Progenitor cell of endocrine pancreas (in vitro differentiated cells): ENCODE measurements around the gene STK4. TPM values are rescaled to one million over a fixed set of nuclear protein-coding genes. Genes with fewer than 3 reads are reported as not detected.

Experiments used
- DNase-seq: peaks from one replicate; pipeline ENCODE4 v3.0.0; 2021; ENCODE audit warnings: low spot score; ENCODE audit not compliant: unreplicated experiment
- H3K27ac Mint-ChIP-seq: 2 replicates; pipeline ENCODE4 v1.8.0; 2021; ENCODE audit warnings: mild to moderate bottlenecking, moderate library complexity, mixed read lengths
- H3K27me3 Mint-ChIP-seq: 2 replicates; pipeline ENCODE4 v1.8.0; 2021; ENCODE audit warnings: mixed read lengths
- H3K36me3 Mint-ChIP-seq: 2 replicates; pipeline ENCODE4 v1.8.0; 2022; ENCODE audit warnings: mixed read lengths; ENCODE audit not compliant: insufficient read depth
- H3K4me1 Mint-ChIP-seq: 2 replicates; pipeline ENCODE4 v1.8.0; 2021; ENCODE audit warnings: low read depth, mixed read lengths
- H3K4me3 Mint-ChIP-seq: 2 replicates; pipeline ENCODE4 v1.8.0; 2021; ENCODE audit warnings: low read depth, mild to moderate bottlenecking, moderate library complexity, mixed read lengths
- H3K9me3 Mint-ChIP-seq: 2 replicates; pipeline ENCODE4 v1.8.0; 2021; ENCODE audit warnings: low read depth, mixed read lengths
- CTCF ChIP-seq: fragments of 200-600 bp; sonication (generic); IDR thresholded peaks from one replicate; pipeline ENCODE4 v1.5.0; 2021; ENCODE audit warnings: antibody characterized with exemption, mild to moderate bottlenecking; ENCODE audit not compliant: unreplicated experiment
- total RNA-seq: library from RNA; stranded (reverse); gene quantifications from 2 replicates; pipeline ENCODE4 v1.2.1, GENCODE V29; 2021

The STK4 gene
- total RNA-seq, 1 donor from 2014 or later: 36.3 TPM

GRCh38 chr20:45017281-45017680, 51.0 kb downstream of the STK4 start:
- Mint-ChIP-seq H3K4me3 (no peak overlapping the region), H3K36me3 (peaks cover 6% of the 10 kb centered on the region), H3K4me1 (peaks cover 20% of the 10 kb centered on the region), H3K27me3 (no peaks in the 10 kb centered on the region), H3K27ac (peak overlapping the region; percentile 0), H3K9me3 (no peaks in the 10 kb centered on the region)
- TF ChIP-seq CTCF: no peak
- no peak for DNase-seq

- no peak overlapping the region for H3K27ac Mint-ChIP-seq
Observed at GRCh38 chr20:45017857-45018256, 51.5 kb downstream of the STK4 start.

GRCh38 chr20:45019027-45019761, 52.9 kb downstream of the STK4 start:
- Mint-ChIP-seq H3K4me1 (peaks cover 20% of the 10 kb centered on the region), H3K9me3 (no peaks in the 10 kb centered on the region), H3K36me3 (peaks cover 6% of the 10 kb centered on the region), H3K27me3 (no peaks in the 10 kb centered on the region), H3K27ac (peak overlapping the region; percentile 56), H3K4me3 (no peak overlapping the region)
- TF ChIP-seq CTCF: no peak
- no peak for DNase-seq

More at GRCh38 chr20:45017857-45018256, 51.5 kb downstream of the STK4 start:
- Mint-ChIP-seq H3K9me3 (no peaks in the 10 kb centered on the region), H3K27me3 (no peaks in the 10 kb centered on the region), H3K36me3 (peaks cover 6% of the 10 kb centered on the region), H3K4me3 (no peak overlapping the region), H3K4me1 (peaks cover 20% of the 10 kb centered on the region)
- DNase-seq: no peak
- no peak for TF ChIP-seq CTCF

- H3K27me3 Mint-ChIP-seq: no peaks in the 10 kb centered on the region
- TF ChIP-seq CTCF: no peak
- H3K4me3 Mint-ChIP-seq: no peak overlapping the region
- no peak overlapping the region for H3K27ac Mint-ChIP-seq
- no peaks in the 10 kb centered on the region for H3K9me3 Mint-ChIP-seq
- no peak for DNase-seq
- H3K36me3 Mint-ChIP-seq: peaks cover 6% of the 10 kb centered on the region
- H3K4me1 Mint-ChIP-seq: peaks cover 17% of the 10 kb centered on the region
Observed at GRCh38 chr20:45019762-45020123, 53.4 kb downstream of the STK4 start.

- DNase-seq: no peak
- no peak for TF ChIP-seq CTCF
- H3K4me1 Mint-ChIP-seq: peaks cover 13% of the 10 kb centered on the region
- H3K27me3 Mint-ChIP-seq: no peaks in the 10 kb centered on the region
- no peak overlapping the region for H3K4me3 Mint-ChIP-seq
- H3K27ac Mint-ChIP-seq: peak overlapping the region; percentile 3
- H3K36me3 Mint-ChIP-seq: peaks cover 9% of the 10 kb centered on the region
- no peaks in the 10 kb centered on the region for H3K9me3 Mint-ChIP-seq
Observed at GRCh38 chr20:45020236-45020886, 54.0 kb downstream of the STK4 start.
